ACC112 (cell line): ENCODE data around the gene DOK6.
"Not testable (repeated sequence)": the region's sequence is repeated elsewhere in the genome, so short reads cannot be mapped to it uniquely, and the experiment has no call there.

Source experiments
- H2AFZ ChIP-seq: fragments of 200-600 bp; sonication (generic); one replicate; pipeline ENCODE4 v1.6.0; 2017; ENCODE audit warnings: antibody characterized with exemption, low read length; ENCODE audit not compliant: unreplicated experiment
- H3K27ac ChIP-seq: fragments of 200-600 bp; sonication (generic); 2 replicates; pipeline ENCODE4 v1.5.1; 2014; ENCODE audit warnings: low read depth, mild to moderate bottlenecking, antibody characterized with exemption, low read length, moderate library complexity
- H3K27me3 ChIP-seq: fragments of 200-600 bp; sonication (generic); 2 replicates; pipeline ENCODE4 v1.6.1; 2014; ENCODE audit warnings: mild to moderate bottlenecking, antibody characterized with exemption, low read length, moderate library complexity, mixed read lengths; ENCODE audit not compliant: insufficient read depth
- H3K36me3 ChIP-seq: fragments of 200-600 bp; sonication (generic); 2 replicates; pipeline ENCODE4 v1.6.1; 2016; ENCODE audit warnings: mild to moderate bottlenecking, antibody characterized with exemption, low read length, moderate library complexity, mixed read lengths; ENCODE audit not compliant: insufficient read depth
- H3K4me1 ChIP-seq: fragments of 200-600 bp; sonication (generic); one replicate; pipeline ENCODE4 v1.6.1; 2016; ENCODE audit warnings: low read length, mixed read lengths; ENCODE audit not compliant: insufficient read depth, unreplicated experiment, control insufficient read depth
- H3K4me3 ChIP-seq: fragments of 200-600 bp; sonication (generic); 2 replicates; pipeline ENCODE4 v1.5.1; 2014; ENCODE audit warnings: mild to moderate bottlenecking, low read depth, low read length
- H3K79me2 ChIP-seq: fragments of 200-600 bp; sonication (generic); one replicate; pipeline ENCODE4 v1.6.0; 2016; ENCODE audit warnings: low read length; ENCODE audit not compliant: control insufficient read depth, unreplicated experiment, insufficient read depth

The DOK6 gene

GRCh38 chr18:69820538-69820937 lies 419.9 kb downstream of the DOK6 start:
- Histone ChIP-seq H3K4me1 (no peaks in the 10 kb centered on the region), H3K27me3 (no peaks in the 10 kb centered on the region), H3K4me3 (no peak overlapping the region), H2AFZ (no peak overlapping the region), H3K36me3 (no peaks in the 10 kb centered on the region), H3K79me2 (no peaks in the 10 kb centered on the region), H3K27ac (no peak overlapping the region)

- Histone ChIP-seq H3K4me3 (no peak overlapping the region), H3K4me1 (no peaks in the 10 kb centered on the region), H3K36me3 (no peaks in the 10 kb centered on the region), H3K27ac (no peak overlapping the region), H3K79me2 (no peaks in the 10 kb centered on the region), H3K27me3 (no peaks in the 10 kb centered on the region), H2AFZ (no peak overlapping the region)
These were observed 429.5 kb downstream of the DOK6 start for GRCh38 chr18:69830189-69830588.

GRCh38 chr18:69834980-69835379 lies 434.3 kb downstream of the DOK6 start:
- not testable (repeated sequence) for H3K4me1 ChIP-seq, H3K4me3 ChIP-seq, H2AFZ ChIP-seq, H3K27me3 ChIP-seq, H3K27ac ChIP-seq, H3K36me3 ChIP-seq, H3K79me2 ChIP-seq

- Histone ChIP-seq H3K4me1 (no peaks in the 10 kb centered on the region), H2AFZ (no peak overlapping the region), H3K27me3 (no peaks in the 10 kb centered on the region), H3K36me3 (no peaks in the 10 kb centered on the region), H3K27ac (no peak overlapping the region), H3K79me2 (no peaks in the 10 kb centered on the region), H3K4me3 (no peak overlapping the region)
These were observed 437.3 kb downstream of the DOK6 start for GRCh38 chr18:69838003-69838402.

- no peak overlapping the region for H3K4me3 ChIP-seq
- no peak overlapping the region for H3K27ac ChIP-seq
- H3K27me3 ChIP-seq, result no peaks in the 10 kb centered on the region
- no peaks in the 10 kb centered on the region for H3K79me2 ChIP-seq
- H3K4me1 ChIP-seq, result no peaks in the 10 kb centered on the region
- no peaks in the 10 kb centered on the region for H3K36me3 ChIP-seq
- H2AFZ ChIP-seq, result no peak overlapping the region
These were observed 438.1 kb downstream of the DOK6 start for GRCh38 chr18:69838620-69839411.

GRCh38 chr18:69839497-69839896 lies 438.8 kb downstream of the DOK6 start:
- no peaks in the 10 kb centered on the region for H3K4me1 ChIP-seq
- H3K36me3 ChIP-seq, result no peaks in the 10 kb centered on the region
- H3K27ac ChIP-seq, result no peak overlapping the region
- H3K79me2 ChIP-seq, result no peaks in the 10 kb centered on the region
- H2AFZ ChIP-seq, result no peak overlapping the region
- H3K27me3 ChIP-seq, result no peaks in the 10 kb centered on the region
- H3K4me3 ChIP-seq, result no peak overlapping the region

GRCh38 chr18:69840001-69840400 lies 439.3 kb downstream of the DOK6 start:
- Histone ChIP-seq H3K4me3 (no peak overlapping the region), H3K27ac (no peak overlapping the region), H3K79me2 (no peaks in the 10 kb centered on the region), H3K4me1 (no peaks in the 10 kb centered on the region), H3K27me3 (no peaks in the 10 kb centered on the region), H2AFZ (no peak overlapping the region), H3K36me3 (no peaks in the 10 kb centered on the region)

- Histone ChIP-seq H3K4me1 (no peaks in the 10 kb centered on the region), H3K4me3 (no peak overlapping the region)
These were observed 439.8 kb downstream of the DOK6 start for GRCh38 chr18:69840445-69840844.

GRCh38 chr18:69841117-69841516 lies 440.4 kb downstream of the DOK6 start:
- no peak overlapping the region for H3K27ac ChIP-seq

More at GRCh38 chr18:69840445-69840844, 439.8 kb downstream of the DOK6 start:
- no peaks in the 10 kb centered on the region for H3K36me3 ChIP-seq
- H3K79me2 ChIP-seq, result no peaks in the 10 kb centered on the region
- H2AFZ ChIP-seq, result no peak overlapping the region
- no peak overlapping the region for H3K27ac ChIP-seq
- no peaks in the 10 kb centered on the region for H3K27me3 ChIP-seq

GRCh38 chr18:69843015-69843414 lies 442.3 kb downstream of the DOK6 start:
- no peak overlapping the region for H3K27ac ChIP-seq

More at GRCh38 chr18:69841117-69841516, 440.4 kb downstream of the DOK6 start:
- Histone ChIP-seq H3K4me3 (no peak overlapping the region), H3K4me1 (no peaks in the 10 kb centered on the region), H3K36me3 (no peaks in the 10 kb centered on the region), H2AFZ (no peak overlapping the region), H3K79me2 (no peaks in the 10 kb centered on the region), H3K27me3 (no peaks in the 10 kb centered on the region)

GRCh38 chr18:69844656-69845055 lies 444.0 kb downstream of the DOK6 start:
- Histone ChIP-seq H3K27me3 (no peaks in the 10 kb centered on the region), H3K4me3 (no peak overlapping the region), H3K27ac (no peak overlapping the region), H3K4me1 (no peaks in the 10 kb centered on the region), H3K36me3 (no peaks in the 10 kb centered on the region), H3K79me2 (no peaks in the 10 kb centered on the region), H2AFZ (no peak overlapping the region)

More at GRCh38 chr18:69843015-69843414, 442.3 kb downstream of the DOK6 start:
- H3K79me2 ChIP-seq, result no peaks in the 10 kb centered on the region
- no peaks in the 10 kb centered on the region for H3K27me3 ChIP-seq
- H3K36me3 ChIP-seq, result no peaks in the 10 kb centered on the region
- no peak overlapping the region for H3K4me3 ChIP-seq
- no peak overlapping the region for H2AFZ ChIP-seq
- no peaks in the 10 kb centered on the region for H3K4me1 ChIP-seq
